ENCODE measurements around the gene AFTPH.

Gene AFTPH

DNA sequence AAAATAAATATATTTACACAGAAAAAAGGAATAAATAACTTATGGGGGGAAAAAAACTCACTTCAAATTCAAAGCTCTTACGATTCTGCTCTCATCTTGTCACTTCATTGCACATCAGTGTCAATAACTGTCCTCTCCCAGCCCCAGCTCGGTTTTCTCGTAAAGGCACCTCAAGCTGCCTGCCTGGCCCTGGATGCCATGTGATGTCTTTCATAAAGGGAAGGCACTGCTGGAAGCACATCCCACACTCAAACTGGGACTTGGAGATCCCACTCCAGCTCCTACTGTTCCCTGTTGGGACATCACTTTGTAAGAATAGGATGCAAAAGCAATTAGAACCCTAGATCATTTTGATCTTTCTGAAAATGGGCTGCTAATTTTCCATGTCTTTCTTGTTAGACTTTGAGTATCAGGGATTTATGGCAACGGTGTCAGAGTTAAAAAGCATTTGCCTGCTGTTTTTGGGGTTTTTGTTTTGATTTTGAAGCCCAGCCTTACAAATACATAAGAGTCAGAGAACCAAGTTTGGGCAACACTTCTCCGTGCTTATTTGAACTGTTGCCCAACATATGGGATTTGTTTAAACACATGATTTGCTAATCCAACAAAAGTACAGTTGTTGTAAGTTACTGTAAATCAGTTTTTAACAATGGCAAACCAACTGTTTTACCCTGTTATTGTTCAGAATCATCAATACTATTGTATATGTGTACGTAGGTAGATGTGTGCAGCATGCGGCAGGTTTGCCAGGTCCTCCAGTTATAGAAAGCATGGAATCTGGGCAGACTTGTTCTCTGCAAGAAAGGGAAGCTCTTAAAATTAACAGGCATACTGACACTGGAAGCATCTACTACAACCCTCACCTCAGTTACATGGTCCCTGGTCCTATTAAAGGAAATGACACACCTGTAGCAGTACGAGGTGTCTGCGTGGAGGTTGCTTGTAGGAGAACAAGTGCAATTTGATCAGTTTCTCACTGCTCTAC lies 109.0 kb downstream of the AFTPH start:
- DNase-seq (ENCODE audit: low spot score): no peak

DNA sequence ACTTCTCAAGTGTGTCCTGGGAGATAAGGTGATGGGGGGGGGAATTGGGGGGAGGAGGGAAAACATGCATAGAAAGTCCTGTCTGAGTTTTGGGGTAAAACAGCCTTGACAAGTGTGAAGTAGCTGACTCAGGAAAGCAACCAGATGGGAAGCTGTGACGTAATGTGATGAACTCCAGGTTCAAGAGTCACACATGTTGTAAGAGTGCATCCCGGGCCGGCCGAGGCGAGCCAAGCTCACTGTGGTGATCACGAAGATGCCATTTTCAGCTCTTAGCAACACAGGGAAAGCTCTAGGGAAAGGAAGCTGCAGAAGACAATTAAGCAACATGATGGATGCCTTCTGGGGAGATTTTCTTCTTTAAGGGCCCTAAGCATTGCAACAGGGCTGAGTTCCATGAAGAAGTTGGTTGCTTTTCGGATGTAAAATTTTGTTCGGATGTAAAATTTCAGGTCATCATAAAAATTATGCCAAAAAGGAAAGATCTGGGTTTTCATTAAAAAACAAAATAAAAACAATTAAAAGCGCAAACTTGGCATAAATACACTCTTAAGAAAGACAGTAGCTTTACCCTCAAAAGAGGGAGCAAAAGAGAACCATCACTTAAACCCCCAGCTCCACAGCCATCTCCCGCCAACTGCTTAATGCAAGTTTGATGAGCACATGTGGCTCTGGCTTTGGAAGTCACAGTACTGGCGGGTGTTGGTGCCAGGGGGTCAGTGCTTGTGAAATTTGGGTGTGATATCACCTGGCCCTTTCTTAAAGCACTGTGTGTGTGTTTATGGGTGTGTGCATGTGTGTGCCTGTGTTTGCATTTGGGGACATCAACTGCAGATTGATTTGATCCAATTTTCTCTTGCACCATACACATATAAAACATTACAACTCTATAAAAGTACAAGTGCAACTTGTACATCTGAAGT lies 110.5 kb downstream of the AFTPH start:
- DNase-seq (ENCODE audit: low spot score): no peak

DNA sequence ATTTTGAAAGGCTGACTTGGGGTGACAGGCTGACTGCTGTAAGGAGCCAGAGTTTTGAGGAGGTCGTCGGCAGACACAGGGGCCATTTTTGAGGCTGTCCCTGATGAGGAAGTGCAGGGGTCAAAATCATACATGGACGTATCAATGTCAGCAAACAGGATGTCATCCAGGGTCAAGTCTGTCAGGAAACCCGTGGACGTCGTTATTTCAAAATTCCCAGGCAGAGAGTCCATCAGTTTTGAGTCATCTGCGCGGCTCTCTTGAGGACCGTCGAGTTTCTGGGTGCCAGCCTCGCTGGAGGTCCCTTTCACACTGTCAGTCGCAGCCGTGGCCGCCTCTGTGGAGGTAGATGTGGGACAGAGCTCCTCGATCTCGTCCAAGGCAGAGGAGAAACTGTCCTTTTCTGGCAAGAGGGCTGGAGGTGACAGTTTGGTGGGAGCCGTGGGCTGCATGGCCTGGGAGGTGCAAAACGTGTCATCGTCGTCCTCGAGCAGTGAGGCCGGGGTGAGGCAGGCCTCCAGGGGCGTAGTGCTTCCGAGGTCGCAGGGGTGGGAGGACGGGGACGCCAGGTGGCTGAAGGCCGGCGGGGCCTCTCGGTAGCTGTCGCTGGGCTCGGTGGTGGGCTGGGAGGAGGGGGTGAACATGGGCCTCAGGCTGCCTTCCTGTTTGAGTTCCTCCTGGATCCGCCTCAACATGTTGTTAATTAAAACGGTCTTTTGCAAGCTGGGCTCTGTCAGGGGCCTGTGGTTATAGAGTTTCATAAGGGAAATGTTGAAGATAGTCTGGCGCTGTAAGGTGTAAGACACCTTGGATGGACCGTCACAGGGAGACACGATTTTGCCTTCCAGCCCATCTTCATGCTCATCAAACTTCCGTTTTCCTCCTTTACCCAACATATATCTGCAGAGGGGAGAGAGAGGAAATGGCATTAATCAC lies 112.1 kb downstream of the AFTPH start:
- no peak for DNase-seq (ENCODE audit: low spot score)

DNA sequence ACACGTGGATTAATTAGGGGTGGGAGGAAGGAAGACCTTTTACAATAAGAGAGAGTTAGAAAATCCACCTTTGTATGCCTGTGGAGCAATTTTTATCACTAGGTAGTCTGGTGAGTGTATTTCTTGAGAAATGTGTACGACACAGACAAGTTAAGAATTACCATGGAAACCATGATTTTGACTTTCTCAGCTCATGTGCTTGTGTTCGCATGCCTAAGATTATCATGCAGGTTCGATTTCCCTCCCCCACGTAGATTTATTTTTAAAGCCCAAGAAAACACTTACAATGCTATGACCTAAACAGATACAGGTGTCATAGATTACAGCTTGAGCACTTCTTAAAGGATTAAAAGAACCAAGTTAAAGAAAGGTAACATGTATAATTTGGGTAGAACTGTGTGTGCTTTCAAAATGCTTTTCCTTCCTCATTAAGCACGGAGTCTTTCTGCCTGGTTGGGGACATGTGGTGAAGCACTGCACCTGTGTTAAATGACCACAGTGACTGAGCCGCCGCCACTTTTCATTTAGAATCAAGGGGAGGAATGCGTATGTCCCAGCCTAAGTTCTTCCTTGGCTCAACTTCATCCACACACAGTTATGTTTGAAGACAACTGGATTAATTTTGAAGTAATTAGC lies 113.0 kb downstream of the AFTPH start:
- DNase-seq (ENCODE audit: low spot score): no peak

DNA sequence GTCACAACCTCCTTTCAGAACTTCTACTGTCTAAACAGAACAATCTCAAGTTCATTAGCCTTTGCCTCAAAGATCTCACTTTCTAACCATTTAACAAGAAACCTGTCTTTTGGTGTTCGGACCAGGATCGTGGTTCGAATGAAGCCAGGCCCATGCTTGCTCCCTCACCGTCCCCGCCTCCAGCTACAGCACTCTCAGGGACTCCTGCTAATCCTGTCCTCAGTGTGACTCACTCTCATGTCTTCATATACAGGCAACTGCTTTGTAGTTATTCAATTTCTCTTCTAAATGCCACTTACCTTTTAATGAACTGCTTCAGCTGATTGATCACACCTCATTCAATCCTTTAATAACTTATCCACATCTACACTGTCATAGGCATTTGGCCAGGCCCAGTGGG lies 113.8 kb downstream of the AFTPH start:
- no peak for DNase-seq (ENCODE audit: low spot score)

DNA sequence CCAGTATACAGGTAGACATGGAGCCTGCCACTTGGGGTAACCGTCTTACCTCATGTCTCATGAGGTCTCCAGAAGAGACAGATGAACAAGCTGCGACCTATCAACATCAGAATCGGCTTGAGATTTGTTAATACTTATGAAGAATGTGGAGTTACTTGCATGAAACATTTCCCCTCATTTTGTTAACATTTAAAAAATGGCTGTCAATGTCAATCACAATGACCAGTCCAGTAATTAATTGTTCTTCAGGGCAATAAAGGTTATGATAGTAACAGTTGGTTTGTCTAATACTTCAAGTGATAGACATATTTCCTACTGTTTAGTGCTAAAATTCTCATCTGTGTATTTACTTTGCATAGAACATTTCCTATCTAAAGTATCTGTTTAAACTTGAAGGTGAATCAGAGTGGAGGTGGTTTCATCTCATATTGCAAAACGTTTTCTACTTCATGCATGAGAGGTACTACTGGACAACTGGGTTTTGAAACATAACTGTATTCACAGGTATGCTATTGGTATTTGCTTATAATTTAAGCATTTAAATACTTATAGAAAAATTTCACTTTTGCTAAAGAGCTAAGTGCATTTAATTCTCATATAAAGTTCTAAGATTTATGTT lies 114.5 kb downstream of the AFTPH start:
- no peak for DNase-seq (ENCODE audit: low spot score)

DNA sequence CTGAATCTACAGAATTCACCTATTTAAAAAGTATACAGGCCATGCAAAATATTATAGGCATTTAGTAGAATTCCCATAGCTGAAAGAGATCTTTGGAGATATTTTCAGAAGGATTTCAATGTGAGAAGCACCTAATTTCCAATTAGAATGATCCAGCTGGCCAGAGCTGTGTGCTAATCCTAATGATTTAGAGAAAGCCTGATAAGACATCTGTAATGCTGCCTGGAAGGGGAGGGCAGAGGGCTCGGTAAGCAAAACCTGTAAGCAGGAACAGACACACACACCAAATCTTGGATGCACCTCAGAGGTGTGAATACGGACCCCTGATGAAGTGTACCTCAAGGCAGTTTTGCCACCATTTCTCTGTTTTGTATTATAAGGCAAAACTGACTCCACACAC lies 115.6 kb downstream of the AFTPH start:
- DNase-seq (ENCODE audit: low spot score): no peak

DNA sequence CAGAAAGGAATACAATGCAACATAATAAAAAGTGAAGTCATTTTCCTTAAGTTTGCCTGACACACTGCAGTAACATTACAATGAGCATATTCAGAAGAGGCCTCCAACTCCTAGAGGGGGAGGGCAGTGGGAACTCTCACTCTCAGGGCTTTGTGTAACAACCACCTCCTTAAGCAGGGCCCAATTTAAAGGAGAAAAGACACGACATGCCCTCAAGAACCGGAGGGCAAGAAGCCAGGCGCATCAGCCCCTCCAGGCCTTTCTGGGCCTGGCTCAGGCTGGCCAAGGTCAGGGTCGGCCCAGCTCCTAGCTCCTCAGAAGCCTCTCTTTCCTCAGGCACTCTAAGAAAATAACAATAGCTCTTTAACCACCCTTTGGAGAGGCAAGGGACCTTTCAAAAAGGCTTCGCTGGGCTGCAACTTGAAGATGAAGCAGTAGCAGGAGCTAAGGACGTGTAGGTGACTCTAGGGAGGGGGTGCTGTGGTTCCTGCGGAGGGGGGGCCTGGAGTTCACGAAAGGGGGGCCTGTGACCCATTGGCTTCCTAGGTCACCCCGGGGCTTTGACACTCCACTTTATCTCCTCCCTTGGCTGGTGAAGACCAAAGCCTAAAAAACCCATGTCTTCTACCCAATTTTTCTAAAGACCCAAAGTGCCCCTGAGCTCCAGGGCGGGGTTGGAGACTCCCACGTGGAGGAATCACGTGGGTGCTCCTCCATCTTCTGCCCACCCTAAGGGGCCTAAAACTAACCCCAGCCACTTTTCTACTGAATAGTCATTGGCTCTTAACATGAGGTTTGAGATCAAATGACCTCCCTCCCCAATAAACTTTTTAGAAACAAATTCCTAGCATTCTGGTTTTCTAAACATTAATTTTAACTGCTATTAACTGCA lies 116.3 kb downstream of the AFTPH start:
- DNase-seq (ENCODE audit: low spot score): no peak

DNA sequence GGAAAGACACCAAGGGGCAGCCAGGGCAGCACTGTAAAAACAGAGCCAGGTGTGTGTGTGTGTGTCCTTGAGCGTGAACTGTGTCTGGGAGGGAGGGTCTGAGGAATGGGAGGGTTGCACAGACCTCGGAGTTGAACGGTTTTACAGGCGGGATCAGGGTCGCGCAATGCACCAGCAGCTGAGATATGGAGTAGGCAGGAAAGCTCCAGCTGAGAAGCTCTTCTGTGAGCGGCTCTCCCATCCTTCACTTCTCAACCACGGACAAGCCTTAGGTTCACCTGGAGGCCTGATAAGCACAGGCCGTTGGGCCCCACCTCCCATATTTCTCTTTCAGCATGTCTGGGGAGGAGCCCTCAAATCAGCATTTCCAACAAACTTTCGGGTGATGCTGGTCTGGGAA lies 117.5 kb downstream of the AFTPH start:
- DNase-seq (ENCODE audit: low spot score): no peak

Data from SW480 (cell line).